DND-41 (cell line): ENCODE measurements around the gene BFSP1.

Experiments
- ATAC-seq: fragments of 200-7000 bp; cut with Tn5 transposase; 3 replicates; pipeline ENCODE4 v1.9.1; 2021; ENCODE audit warnings: low read depth; ENCODE audit not compliant: insufficient read depth
- DNase-seq: peaks from one replicate; pipeline ENCODE4 v3.0.0-alpha.2; 2020
- H2AFZ ChIP-seq: 2 replicates; pipeline ENCODE4 v1.6.0; 2012; ENCODE audit warnings: low read depth, low read length
- H3K27ac ChIP-seq: 2 replicates; pipeline ENCODE4 v1.5.1; 2012; ENCODE audit warnings: low read length, inconsistent platforms
- H3K27me3 ChIP-seq: fragments of 200-600 bp; sonication (generic); 2 replicates; pipeline ENCODE4 v1.6.0; 2012; ENCODE audit warnings: low read length, mild to moderate bottlenecking, inconsistent platforms; ENCODE audit not compliant: insufficient read depth, poor library complexity
- H3K36me3 ChIP-seq: 2 replicates; pipeline ENCODE4 v1.5.1; 2012; ENCODE audit warnings: low read length, inconsistent platforms; ENCODE audit not compliant: insufficient read depth
- H3K4me1 ChIP-seq: 2 replicates; pipeline ENCODE4 v1.5.1; 2012; ENCODE audit warnings: mild to moderate bottlenecking, low read length; ENCODE audit not compliant: insufficient read depth
- H3K4me2 ChIP-seq: 2 replicates; pipeline ENCODE4 v1.6.0; 2012; ENCODE audit warnings: mild to moderate bottlenecking, moderate library complexity, low read length, inconsistent platforms; ENCODE audit not compliant: insufficient read depth
- H3K4me3 ChIP-seq, 2 experiments: fragments of 200-600 bp in 1 of 2; shearing (Covaris generic) in 1 of 2; 2 replicates each; pipeline ENCODE4 v1.5.1; 2012 to 2016; ENCODE audit warnings: inconsistent platforms in 2 of 2, low read length in 2 of 2, mild to moderate bottlenecking in 2 of 2, low read depth in 1 of 2, moderate library complexity in 1 of 2
- H3K79me2 ChIP-seq: 2 replicates; pipeline ENCODE4 v1.6.0; 2012; ENCODE audit warnings: low read length, inconsistent platforms; ENCODE audit not compliant: insufficient read depth
- H3K9ac ChIP-seq: 2 replicates; pipeline ENCODE4 v1.6.0; 2012; ENCODE audit warnings: low read depth, mild to moderate bottlenecking, inconsistent platforms, low read length, moderate library complexity
- H3K9me3 ChIP-seq: 2 replicates; pipeline ENCODE4 v1.5.1; 2012; ENCODE audit warnings: low read length, moderate library complexity, mild to moderate bottlenecking, inconsistent platforms; ENCODE audit not compliant: insufficient read depth, severe bottlenecking
- H4K20me1 ChIP-seq: 2 replicates; pipeline ENCODE4 v1.6.0; 2012; ENCODE audit warnings: low read length; ENCODE audit not compliant: insufficient read depth
- EZH2 ChIP-seq: IDR thresholded peaks from 3 replicates; pipeline ENCODE4 v1.6.1; 2012; ENCODE audit warnings: borderline replicate concordance, low read depth, mild to moderate bottlenecking, moderate library complexity, low read length, inconsistent platforms; ENCODE audit not compliant: severe bottlenecking
- TF ChIP-seq, protein P1 (sequence below): IDR thresholded peaks from 2 replicates; pipeline ENCODE4 v1.5.1; 2012; ENCODE audit warnings: borderline replicate concordance, low read length, moderate library complexity, mild to moderate bottlenecking; ENCODE audit not compliant: poor library complexity, severe bottlenecking; ENCODE audit errors: extremely low read depth

BFSP1 gene

DNA sequence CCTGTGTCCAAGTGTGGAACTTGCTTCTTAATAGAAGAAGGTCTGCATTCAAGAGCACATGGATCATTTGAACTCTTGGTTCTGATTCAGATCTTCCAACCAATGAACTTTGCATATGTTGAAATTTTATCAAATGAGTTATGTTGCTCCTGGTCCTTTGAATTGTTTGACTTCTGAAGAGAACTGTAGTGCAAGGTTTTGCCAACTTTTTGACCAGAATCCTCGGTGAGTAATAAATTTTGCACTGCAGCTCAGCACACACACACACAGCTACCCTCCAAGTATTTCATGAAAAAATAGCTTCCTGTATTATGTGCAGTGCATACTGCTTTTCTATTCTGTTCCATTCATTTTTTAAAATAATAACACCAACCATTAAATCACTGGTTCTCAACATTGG, 67.5 kb downstream of the BFSP1 start:
- DNase-seq (no peak), ATAC-seq (no peak)
- Histone ChIP-seq H4K20me1 (no peaks in the 10 kb centered on the region), H2AFZ (no peak overlapping the region), H3K9me3 (no peaks in the 10 kb centered on the region), H3K36me3 (no peaks in the 10 kb centered on the region), H3K4me1 (no peaks in the 10 kb centered on the region), H3K27me3 (no peaks in the 10 kb centered on the region), H3K4me2 (no peak overlapping the region), H3K79me2 (no peaks in the 10 kb centered on the region), H3K4me3 (no peak overlapping the region), H3K9ac (no peak overlapping the region), H3K27ac (no peak overlapping the region)
- no peak for TF ChIP-seq EZH2
- TF ChIP-seq, protein P1, sequence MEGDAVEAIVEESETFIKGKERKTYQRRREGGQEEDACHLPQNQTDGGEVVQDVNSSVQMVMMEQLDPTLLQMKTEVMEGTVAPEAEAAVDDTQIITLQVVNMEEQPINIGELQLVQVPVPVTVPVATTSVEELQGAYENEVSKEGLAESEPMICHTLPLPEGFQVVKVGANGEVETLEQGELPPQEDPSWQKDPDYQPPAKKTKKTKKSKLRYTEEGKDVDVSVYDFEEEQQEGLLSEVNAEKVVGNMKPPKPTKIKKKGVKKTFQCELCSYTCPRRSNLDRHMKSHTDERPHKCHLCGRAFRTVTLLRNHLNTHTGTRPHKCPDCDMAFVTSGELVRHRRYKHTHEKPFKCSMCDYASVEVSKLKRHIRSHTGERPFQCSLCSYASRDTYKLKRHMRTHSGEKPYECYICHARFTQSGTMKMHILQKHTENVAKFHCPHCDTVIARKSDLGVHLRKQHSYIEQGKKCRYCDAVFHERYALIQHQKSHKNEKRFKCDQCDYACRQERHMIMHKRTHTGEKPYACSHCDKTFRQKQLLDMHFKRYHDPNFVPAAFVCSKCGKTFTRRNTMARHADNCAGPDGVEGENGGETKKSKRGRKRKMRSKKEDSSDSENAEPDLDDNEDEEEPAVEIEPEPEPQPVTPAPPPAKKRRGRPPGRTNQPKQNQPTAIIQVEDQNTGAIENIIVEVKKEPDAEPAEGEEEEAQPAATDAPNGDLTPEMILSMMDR, result no peak

DNA sequence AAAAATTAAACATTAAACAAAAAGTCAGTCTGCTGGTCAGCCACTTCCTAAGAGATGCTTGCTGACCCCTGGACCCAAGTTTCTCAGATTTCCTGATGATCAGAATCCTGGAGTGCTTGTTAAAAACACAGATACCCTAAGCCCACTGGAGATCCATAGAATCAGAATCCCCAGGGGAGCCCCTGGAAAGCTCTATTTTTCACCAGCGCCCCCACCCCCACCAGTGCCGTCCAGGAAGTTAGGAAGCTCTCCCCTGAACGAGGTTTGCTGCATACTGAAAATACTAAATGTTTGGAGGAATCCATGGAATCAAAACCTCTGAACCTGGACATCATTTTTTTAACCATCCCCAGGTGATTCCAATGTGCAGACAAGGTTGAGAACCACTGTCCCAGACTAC, 69.2 kb downstream of the BFSP1 start:
- Histone ChIP-seq H3K9me3 (no peaks in the 10 kb centered on the region), H3K27ac (no peak overlapping the region), H3K4me2 (no peak overlapping the region), H4K20me1 (no peaks in the 10 kb centered on the region), H3K79me2 (no peaks in the 10 kb centered on the region), H3K36me3 (no peaks in the 10 kb centered on the region), H3K9ac (no peak overlapping the region), H3K27me3 (no peaks in the 10 kb centered on the region), H3K4me1 (no peaks in the 10 kb centered on the region), H2AFZ (no peak overlapping the region), H3K4me3 (no peak overlapping the region)
- ATAC-seq, result no peak
- DNase-seq, result no peak
- TF ChIP-seq, protein P1, result no peak
- no peak for TF ChIP-seq EZH2

DNA sequence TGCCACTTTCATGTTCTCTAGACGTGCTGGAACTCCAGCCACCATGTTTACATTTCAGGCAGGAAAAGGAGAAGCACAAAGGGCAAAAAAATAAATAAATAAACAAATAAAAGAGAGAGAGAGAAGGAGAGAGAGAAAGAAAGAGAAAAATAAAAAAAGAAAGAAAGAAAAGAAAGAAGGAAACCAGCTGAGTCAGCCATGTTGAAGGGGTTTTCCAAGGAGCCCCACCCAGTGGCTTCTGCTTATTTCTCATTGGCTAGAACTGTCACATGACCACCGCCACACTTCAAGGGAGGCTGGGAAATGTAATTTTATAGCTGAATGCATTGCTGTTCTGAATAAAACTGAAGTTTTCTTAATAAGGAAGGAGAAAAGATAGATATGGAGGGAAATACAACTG, 71.1 kb downstream of the BFSP1 start:
- TF ChIP-seq EZH2, result no peak
- TF ChIP-seq, protein P1, result no peak
- no peaks in the 10 kb centered on the region for H3K4me1 ChIP-seq
- no peak overlapping the region for H3K9ac ChIP-seq
- DNase-seq, result no peak
- H2AFZ ChIP-seq, result no peak overlapping the region
- ATAC-seq, result no peak
- no peaks in the 10 kb centered on the region for H3K36me3 ChIP-seq
- H3K27ac ChIP-seq, result no peak overlapping the region
- no peaks in the 10 kb centered on the region for H3K9me3 ChIP-seq
- H3K79me2 ChIP-seq, result no peaks in the 10 kb centered on the region
- no peak overlapping the region for H3K4me2 ChIP-seq
- H4K20me1 ChIP-seq, result no peaks in the 10 kb centered on the region
- H3K4me3 ChIP-seq, result no peak overlapping the region
- no peaks in the 10 kb centered on the region for H3K27me3 ChIP-seq

DNA sequence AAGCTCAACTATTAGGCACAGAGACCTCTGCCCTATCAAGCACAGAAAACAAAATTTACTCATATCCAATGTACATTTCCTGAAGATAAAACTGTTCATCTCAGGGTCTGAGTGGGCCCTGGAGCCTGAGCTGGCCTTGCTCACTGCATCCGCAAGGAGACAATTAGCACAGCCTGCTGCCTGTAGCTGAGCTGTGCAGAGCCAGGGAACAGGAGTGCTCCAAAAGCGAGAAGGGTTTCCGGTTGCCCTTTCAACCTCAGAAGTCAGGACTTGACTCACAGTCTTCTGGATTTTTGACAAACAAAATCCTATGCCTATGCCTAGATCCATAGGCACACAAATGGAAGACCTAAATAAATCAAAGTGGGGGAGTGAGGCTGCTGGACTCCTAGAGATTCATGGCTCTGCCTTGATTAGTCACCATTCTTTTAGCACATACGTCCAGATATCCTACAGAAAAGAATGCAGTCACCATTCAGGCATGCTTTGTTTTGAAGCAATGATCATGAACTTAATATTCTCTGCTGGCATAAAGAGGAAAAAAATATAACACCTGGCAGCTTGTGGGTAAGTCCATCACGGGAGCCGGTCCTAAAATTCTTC, 73.5 kb downstream of the BFSP1 start:
- no peaks in the 10 kb centered on the region for H3K9me3 ChIP-seq

More for the DNA sequence above, 73.5 kb downstream of the BFSP1 start:
- H3K4me2 ChIP-seq, result no peak overlapping the region
- H3K9ac ChIP-seq, result no peak overlapping the region
- H4K20me1 ChIP-seq, result no peaks in the 10 kb centered on the region
- TF ChIP-seq, protein P1, result no peak
- TF ChIP-seq EZH2, result no peak
- no peak overlapping the region for H2AFZ ChIP-seq
- H3K4me3 ChIP-seq, result no peak overlapping the region
- ATAC-seq (no peak), DNase-seq (no peak)
- H3K79me2 ChIP-seq, result no peaks in the 10 kb centered on the region
- H3K27me3 ChIP-seq, result peaks cover 8% of the 10 kb centered on the region
- no peaks in the 10 kb centered on the region for H3K4me1 ChIP-seq
- H3K27ac ChIP-seq, result no peak overlapping the region
- no peaks in the 10 kb centered on the region for H3K36me3 ChIP-seq
